GM12864 (cell line): ENCODE data around the gene RANBP3.
A peak's percentile ranks its signal among the peaks of the same experiment; 100 is the strongest.
"Not testable (repeated sequence)": the region's sequence is repeated elsewhere in the genome, so short reads cannot be mapped to it uniquely, and the experiment has no call there.

ENCODE experiments used
- DNase-seq: peaks from one replicate; pipeline ENCODE4 v3.0.0-alpha.2; 2011; ENCODE audit warnings: low read depth
- H3K4me3 ChIP-seq: 2 replicates; pipeline ENCODE4 v1.5.1; 2011; ENCODE audit warnings: mild to moderate bottlenecking, low read depth, low read length, control low read depth
- CTCF ChIP-seq: IDR thresholded peaks from 2 replicates; pipeline ENCODE4 v1.5.1; 2011; ENCODE audit warnings: low read depth, mild to moderate bottlenecking, moderate library complexity, low read length, control low read depth, inconsistent platforms; ENCODE audit errors: missing control alignments

RANBP3 gene

DNA sequence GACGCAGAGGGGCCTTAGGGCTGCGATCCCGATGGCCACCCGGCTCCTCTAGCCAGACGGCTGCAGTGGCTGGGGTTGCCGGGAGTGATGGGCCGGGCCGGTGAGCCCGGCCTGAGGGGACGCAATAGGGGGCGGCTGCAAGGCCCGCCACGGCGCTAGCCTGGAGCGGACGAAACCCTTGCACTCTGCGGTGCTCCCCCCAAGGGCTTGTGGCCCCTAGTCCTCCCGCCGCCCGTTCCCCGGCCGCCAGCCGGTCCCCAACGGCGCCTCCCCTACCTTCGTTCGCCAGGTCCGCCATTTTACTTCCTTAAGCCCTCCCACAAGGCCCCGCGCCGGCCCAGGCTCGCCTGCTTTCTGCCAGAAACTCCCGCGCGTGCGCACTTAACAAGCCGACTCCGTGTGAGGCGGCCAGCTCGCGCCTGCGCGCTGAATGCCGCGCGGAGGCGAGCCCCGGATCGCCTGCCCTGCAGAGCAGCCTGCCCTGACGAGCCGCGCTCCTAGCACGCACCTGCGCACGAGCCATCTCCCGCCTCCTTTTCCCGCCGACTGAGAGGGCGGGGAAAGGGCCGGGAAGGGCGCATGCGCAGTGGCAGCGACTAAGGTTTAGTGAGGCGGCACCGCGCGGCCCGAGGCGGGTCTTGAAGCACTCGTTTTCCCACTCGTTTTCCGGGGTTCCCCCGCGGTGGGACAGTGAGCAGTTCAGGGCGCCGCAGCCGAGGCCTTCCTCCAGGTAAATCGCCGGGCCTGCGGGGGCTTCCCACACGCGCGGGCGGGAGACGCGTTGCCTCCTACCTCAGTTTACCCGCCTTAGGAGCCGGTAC is at the start of gene RANBP3:
Gene RANBP3 (minus strand): TSS at position 356 of the 821 bp plus-strand sequence. CDS start 58 bp downstream, at position 298.
- peak within 1 kb of the TSS; percentile 88 for H3K4me3 ChIP-seq
- DNase-seq: peak; percentile 95
- no peak for TF ChIP-seq CTCF

- TF ChIP-seq CTCF: no peak
- no peak overlapping the region for H3K4me3 ChIP-seq
- no peak for DNase-seq
Observed at GRCh38 chr19:6026390-6027227, 48.7 kb upstream of the RANBP3 start.

DNA sequence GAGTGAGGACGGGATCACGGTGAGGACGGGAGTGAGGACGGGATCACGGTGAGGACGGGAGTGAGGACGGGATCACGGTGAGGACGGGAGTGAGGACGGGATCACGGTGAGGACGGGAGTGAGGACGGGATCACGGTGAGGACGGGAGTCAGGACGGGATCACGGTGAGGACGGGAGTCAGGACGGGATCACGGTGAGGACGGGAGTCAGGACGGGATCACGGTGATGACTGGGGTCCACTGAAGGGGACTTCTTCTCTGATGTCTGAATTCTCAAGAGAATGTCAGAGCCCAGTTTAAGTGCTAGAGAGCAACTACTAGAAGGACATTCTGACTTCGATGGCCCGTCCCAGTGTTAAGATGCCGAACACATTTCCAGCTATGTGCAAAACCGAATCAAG is 46.8 kb upstream of the RANBP3 start:
- DNase-seq, H3K4me3 ChIP-seq: not testable (repeated sequence)

DNA sequence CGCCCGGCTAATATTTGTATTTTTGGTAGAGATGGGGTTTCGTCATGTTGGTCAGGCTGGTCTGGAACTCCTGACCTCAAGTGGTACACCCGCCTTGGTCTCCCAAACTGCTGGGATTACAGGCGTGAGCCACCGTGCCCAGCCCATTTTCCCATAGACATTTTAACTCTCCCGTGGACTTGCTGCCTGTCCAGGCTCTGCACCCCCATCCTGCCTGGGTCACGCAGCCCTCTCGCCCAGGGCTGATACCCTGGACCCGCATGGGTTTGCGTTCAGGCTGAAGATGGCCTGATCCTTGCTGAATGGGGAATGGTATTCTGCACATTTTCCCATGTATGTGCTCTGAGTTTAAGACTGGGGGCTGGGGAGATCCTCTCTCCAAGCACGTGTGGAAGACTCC is 46.0 kb upstream of the RANBP3 start:
- DNase-seq: no peak
- H3K4me3 ChIP-seq: no peak overlapping the region
- TF ChIP-seq CTCF: no peak

DNA sequence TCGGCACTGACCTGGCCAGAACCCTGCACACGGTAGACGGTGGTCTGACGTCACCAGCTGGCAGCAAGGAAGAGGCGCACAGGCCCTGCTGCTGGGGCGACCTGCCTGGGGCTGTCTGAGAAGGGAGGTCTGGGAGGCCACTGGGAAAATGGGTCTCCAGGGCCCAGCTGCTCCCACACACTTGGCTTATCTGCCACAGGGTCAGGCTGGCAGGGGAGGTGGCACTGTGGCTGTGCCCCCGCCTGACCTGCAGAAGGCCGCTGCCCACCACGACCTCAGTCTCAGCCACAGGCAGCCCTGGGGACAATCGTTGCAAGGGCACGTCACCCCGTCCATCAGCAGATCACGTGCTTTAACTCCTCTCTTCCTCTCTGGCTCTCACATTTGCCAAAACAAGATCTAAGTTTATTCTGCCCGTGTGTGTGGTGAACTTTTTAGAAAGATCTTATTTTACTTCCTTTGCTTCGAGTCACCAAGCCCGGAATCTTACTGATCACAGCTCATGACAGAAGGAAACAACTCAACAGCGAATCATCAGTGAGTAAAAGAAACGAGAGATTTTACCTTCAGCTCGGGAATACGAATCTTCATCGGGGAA is 45.2 kb upstream of the RANBP3 start:
- no peak overlapping the region for H3K4me3 ChIP-seq
- no peak for DNase-seq
- no peak for TF ChIP-seq CTCF

DNA sequence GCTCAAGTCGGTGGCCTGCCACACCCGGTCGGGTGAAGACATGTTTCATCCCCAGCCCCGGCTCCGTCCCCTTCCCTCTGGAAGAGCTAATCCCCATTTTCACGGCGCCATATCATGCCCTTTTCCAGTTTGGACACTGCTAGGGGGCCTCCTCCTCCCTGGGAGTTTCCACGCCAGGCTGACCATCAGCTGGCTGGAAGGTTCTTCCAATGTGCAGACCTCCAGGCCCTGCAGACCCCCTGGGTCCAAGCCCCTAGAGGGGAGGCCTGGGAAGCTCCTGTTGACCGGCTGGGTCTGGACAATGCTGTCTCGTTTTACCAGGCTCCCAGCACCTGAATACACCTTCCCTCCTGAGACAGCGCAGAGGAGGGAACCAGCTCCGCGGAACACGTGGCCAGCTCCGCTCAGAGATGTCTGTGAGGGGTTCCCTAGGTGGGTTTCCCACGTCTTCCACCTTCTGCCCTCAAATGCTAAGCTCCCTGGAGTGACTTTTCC is 44.7 kb upstream of the RANBP3 start:
- no peak overlapping the region for H3K4me3 ChIP-seq
- TF ChIP-seq CTCF: no peak
- DNase-seq: no peak
